SU-DHL-6 (cell line): ENCODE results near the gene MMP21.

Experiments used
- H2AFZ ChIP-seq: fragments of 200-600 bp; sonication (generic); 2 replicates; pipeline ENCODE4 v1.6.1; 2014; ENCODE audit warnings: low read depth, mild to moderate bottlenecking, moderate library complexity, mixed read lengths, antibody characterized with exemption, low read length; ENCODE audit not compliant: severe bottlenecking
- H3F3A ChIP-seq: fragments of 200-600 bp; shearing (Covaris generic); 2 replicates; pipeline ENCODE4 v1.6.0; 2016; ENCODE audit warnings: antibody characterized with exemption, mild to moderate bottlenecking; ENCODE audit not compliant: insufficient read depth
- H3K27ac ChIP-seq: fragments of 200-600 bp; sonication (generic); 2 replicates; pipeline ENCODE4 v1.5.1; 2016; ENCODE audit warnings: low read depth, mild to moderate bottlenecking, low read length, moderate library complexity, mixed read lengths
- H3K27me3 ChIP-seq: fragments of 200-600 bp; sonication (generic), shearing (Covaris generic); 2 replicates; pipeline ENCODE4 v1.6.0; 2014; ENCODE audit warnings: mild to moderate bottlenecking, low read length
- H3K36me3 ChIP-seq: fragments of 200-600 bp; sonication (generic); 2 replicates; pipeline ENCODE4 v1.6.1; 2014; ENCODE audit warnings: mild to moderate bottlenecking, low read length, mixed read lengths
- H3K4me2 ChIP-seq: fragments of 300-600, 200-600 bp; shearing (Covaris generic), sonication (generic); 2 replicates; pipeline ENCODE4 v1.6.0; 2014; ENCODE audit warnings: low read length, low read depth, mild to moderate bottlenecking; ENCODE audit not compliant: poor library complexity, severe bottlenecking
- H3K4me3 ChIP-seq: fragments of 200-600 bp; sonication (generic); 2 replicates; pipeline ENCODE4 v1.5.1; 2014; ENCODE audit warnings: antibody characterized with exemption, low read length, mild to moderate bottlenecking, mixed read lengths; ENCODE audit not compliant: insufficient read depth, poor library complexity, severe bottlenecking
- H3K79me2 ChIP-seq: fragments of 200-600 bp; sonication (generic); 2 replicates; pipeline ENCODE4 v1.6.1; 2014; ENCODE audit warnings: mild to moderate bottlenecking, low read length, moderate library complexity; ENCODE audit not compliant: insufficient read depth
- H3K9ac ChIP-seq: fragments of 200-600 bp; sonication (generic); 2 replicates; pipeline ENCODE4 v1.7.0; 2014; ENCODE audit warnings: mild to moderate bottlenecking, low read length
- H3K9me2 ChIP-seq: fragments of 200-600 bp; sonication (generic); replicated peaks from 2 replicates; pipeline ENCODE4 v1.6.1; 2014; ENCODE audit warnings: low read length; ENCODE audit not compliant: insufficient read depth
- H3K9me3 ChIP-seq: fragments of 200-600 bp; sonication (generic); 2 replicates; pipeline ENCODE4 v1.6.1; 2014; ENCODE audit warnings: low read length, mixed read lengths; ENCODE audit not compliant: insufficient read depth
- H4K20me1 ChIP-seq: fragments of 200-600 bp; sonication (generic); 2 replicates; pipeline ENCODE4 v1.6.1; 2014; ENCODE audit warnings: low read depth, mild to moderate bottlenecking, antibody characterized with exemption, low read length, moderate library complexity, mixed read lengths
- EZH2phosphoT487 ChIP-seq: fragments of 200-600 bp; sonication (generic), shearing (Covaris generic); conservative IDR thresholded peaks from 2 replicates; pipeline ENCODE4 v1.6.1; 2018; ENCODE audit warnings: mild to moderate bottlenecking, antibody characterized with exemption, low read length, moderate library complexity, mixed read lengths
- TF ChIP-seq, protein P1 (sequence below): fragments of 200-600 bp; sonication (generic); IDR thresholded peaks from one replicate; pipeline ENCODE4 v1.5.1; 2017; ENCODE audit warnings: antibody characterized with exemption, mild to moderate bottlenecking, low read length, moderate library complexity; ENCODE audit not compliant: insufficient read depth, poor library complexity, severe bottlenecking

The MMP21 gene

DNA sequence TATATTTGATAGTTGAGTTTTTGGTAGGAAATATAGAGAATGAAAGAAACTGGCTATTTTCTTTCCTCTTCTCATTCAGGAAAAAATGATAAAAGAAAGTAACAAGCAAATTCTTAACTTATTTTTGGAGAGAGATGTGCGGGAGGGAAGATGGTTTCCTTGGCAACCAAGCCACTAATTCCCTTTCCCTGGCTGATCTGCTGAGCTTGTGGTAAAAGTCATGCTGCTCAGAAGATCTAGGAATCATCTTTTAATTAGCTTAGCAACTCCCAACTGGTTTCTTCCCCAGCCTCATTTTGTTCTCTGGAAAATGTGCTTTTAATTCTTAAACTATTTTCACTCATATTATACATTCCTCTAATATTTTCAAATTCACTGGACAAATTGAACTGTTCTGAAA, 35.6 kb upstream of the MMP21 start:
- H3K36me3 ChIP-seq, result 0 out of 2 replicates have a peak, but pooled peaks cover 3% of the 10 kb centered on the region

DNA sequence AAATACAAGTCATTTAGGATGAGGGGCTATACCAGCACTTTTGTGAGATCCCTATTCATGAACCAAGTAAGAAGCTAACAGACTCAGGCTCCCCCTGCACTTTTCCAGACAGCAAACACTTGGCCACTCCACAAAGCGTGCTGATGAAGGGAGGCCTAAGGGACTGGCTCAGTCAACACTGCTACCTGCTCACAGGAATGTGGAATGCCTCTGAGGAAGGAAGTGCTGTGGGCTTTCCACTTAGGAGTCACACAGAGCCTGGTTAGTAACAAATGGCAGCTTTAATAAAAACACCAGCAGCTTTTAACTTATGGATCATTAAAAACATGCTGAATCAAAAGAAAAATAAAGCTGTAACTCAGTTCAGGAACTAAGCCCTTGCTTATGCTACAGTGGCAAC, 32.4 kb upstream of the MMP21 start:
- H3K9ac ChIP-seq, result no peak overlapping the region
- H3K36me3 ChIP-seq, result 0 out of 2 replicates have a peak, but pooled peaks cover 3% of the 10 kb centered on the region
- no peaks in the 10 kb centered on the region for H3F3A ChIP-seq
- H3K9me3 ChIP-seq, result no peaks in the 10 kb centered on the region
- no peak overlapping the region for H2AFZ ChIP-seq
- H3K4me2 ChIP-seq, result no peak overlapping the region
- H3K9me2 ChIP-seq, result no peaks in the 10 kb centered on the region
- H3K4me3 ChIP-seq, result no peak overlapping the region
- H4K20me1 ChIP-seq, result no peaks in the 10 kb centered on the region
- no peaks in the 10 kb centered on the region for H3K79me2 ChIP-seq
- TF ChIP-seq, protein P1, sequence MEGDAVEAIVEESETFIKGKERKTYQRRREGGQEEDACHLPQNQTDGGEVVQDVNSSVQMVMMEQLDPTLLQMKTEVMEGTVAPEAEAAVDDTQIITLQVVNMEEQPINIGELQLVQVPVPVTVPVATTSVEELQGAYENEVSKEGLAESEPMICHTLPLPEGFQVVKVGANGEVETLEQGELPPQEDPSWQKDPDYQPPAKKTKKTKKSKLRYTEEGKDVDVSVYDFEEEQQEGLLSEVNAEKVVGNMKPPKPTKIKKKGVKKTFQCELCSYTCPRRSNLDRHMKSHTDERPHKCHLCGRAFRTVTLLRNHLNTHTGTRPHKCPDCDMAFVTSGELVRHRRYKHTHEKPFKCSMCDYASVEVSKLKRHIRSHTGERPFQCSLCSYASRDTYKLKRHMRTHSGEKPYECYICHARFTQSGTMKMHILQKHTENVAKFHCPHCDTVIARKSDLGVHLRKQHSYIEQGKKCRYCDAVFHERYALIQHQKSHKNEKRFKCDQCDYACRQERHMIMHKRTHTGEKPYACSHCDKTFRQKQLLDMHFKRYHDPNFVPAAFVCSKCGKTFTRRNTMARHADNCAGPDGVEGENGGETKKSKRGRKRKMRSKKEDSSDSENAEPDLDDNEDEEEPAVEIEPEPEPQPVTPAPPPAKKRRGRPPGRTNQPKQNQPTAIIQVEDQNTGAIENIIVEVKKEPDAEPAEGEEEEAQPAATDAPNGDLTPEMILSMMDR, result no peak
- no peak for TF ChIP-seq EZH2phosphoT487
- no peak overlapping the region for H3K27ac ChIP-seq
- no peaks in the 10 kb centered on the region for H3K27me3 ChIP-seq

More for the DNA sequence above, 35.6 kb upstream of the MMP21 start:
- H3K27ac ChIP-seq, result no peak overlapping the region
- H3K4me3 ChIP-seq, result no peak overlapping the region
- H2AFZ ChIP-seq, result no peak overlapping the region
- no peaks in the 10 kb centered on the region for H3K27me3 ChIP-seq
- H3F3A ChIP-seq, result no peaks in the 10 kb centered on the region
- H3K9me3 ChIP-seq, result no peaks in the 10 kb centered on the region
- H4K20me1 ChIP-seq, result no peaks in the 10 kb centered on the region
- H3K79me2 ChIP-seq, result no peaks in the 10 kb centered on the region
- no peaks in the 10 kb centered on the region for H3K9me2 ChIP-seq
- no peak overlapping the region for H3K9ac ChIP-seq
- TF ChIP-seq, protein P1, result no peak
- no peak for TF ChIP-seq EZH2phosphoT487
- H3K4me2 ChIP-seq, result no peak overlapping the region

DNA sequence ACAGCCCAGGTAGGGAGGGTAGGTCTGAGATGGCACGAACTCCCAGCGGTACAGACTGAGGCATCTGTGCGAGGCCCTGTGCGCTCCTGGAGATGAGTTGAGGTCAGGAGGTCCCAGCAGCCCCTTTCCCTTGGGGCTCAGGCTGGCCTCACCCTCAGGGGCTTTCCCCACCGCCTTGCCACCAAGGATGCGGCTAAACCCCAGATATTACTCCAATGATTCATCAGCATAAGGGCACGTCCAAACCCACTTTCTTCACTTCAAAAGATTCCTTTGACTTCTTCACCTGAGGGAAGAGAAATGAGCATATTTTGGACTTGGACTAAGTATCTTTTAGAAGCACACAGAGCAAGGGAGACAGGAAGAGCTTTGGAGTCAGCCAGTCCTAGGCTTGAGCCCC, 27.1 kb upstream of the MMP21 start:
- H3K9ac ChIP-seq, result no peak overlapping the region
- no peak overlapping the region for H2AFZ ChIP-seq
- H3K4me3 ChIP-seq, result no peak overlapping the region
- H3K27me3 ChIP-seq, result no peaks in the 10 kb centered on the region
- no peak for TF ChIP-seq EZH2phosphoT487
- TF ChIP-seq, protein P1, result no peak
- H3K4me2 ChIP-seq, result no peak overlapping the region
- H3K9me2 ChIP-seq, result no peaks in the 10 kb centered on the region
- no peaks in the 10 kb centered on the region for H3F3A ChIP-seq
- no peak overlapping the region for H3K27ac ChIP-seq
- H3K36me3 ChIP-seq, result peaks cover 7% of the 10 kb centered on the region
- H4K20me1 ChIP-seq, result no peaks in the 10 kb centered on the region
- no peaks in the 10 kb centered on the region for H3K9me3 ChIP-seq
- no peaks in the 10 kb centered on the region for H3K79me2 ChIP-seq

DNA sequence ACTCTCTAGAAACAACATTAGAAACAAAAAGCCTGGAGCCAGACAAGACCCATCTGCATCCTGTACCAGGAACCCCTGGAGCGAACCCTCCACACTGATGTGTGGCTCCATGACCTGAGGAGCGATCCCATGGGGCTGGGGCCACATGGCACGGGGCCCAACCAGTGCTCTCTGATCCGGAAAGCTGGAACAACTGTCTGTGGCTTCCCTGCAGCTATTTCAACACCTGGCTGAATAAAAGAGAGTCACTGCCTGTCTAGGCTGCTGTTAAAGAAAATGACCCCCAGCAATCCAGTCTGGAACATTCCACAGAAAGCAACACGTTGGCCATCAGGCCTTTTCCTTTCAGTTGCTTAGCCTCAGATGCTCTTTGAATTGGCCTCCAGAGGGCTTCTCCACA, 26.5 kb upstream of the MMP21 start:
- Histone ChIP-seq H3K27me3 (no peaks in the 10 kb centered on the region), H4K20me1 (no peaks in the 10 kb centered on the region), H3K4me3 (no peak overlapping the region), H3K9ac (no peak overlapping the region), H3K9me2 (no peaks in the 10 kb centered on the region), H2AFZ (no peak overlapping the region), H3K9me3 (no peaks in the 10 kb centered on the region), H3F3A (no peaks in the 10 kb centered on the region), H3K4me2 (no peak overlapping the region), H3K36me3 (peaks cover 7% of the 10 kb centered on the region), H3K27ac (no peak overlapping the region), H3K79me2 (no peaks in the 10 kb centered on the region)
- TF ChIP-seq EZH2phosphoT487, result no peak
